K562 (cell line): ENCODE measurements around the gene IMPG2. TPM values are rescaled to one million over a fixed set of nuclear protein-coding genes. Genes with fewer than 3 reads are reported as not detected.

ENCODE experiments used
- ARID1B ChIP-seq: fragments of 450-650 bp; IDR thresholded peaks from 2 replicates; pipeline ENCODE4 v1.6.1; 2016; ENCODE audit warnings: antibody characterized with exemption, mild to moderate bottlenecking, inconsistent platforms
- CBFA2T2 ChIP-seq: fragments of 450-650 bp; conservative IDR thresholded peaks from 2 replicates; pipeline ENCODE4 v1.6.1; 2017; ENCODE audit warnings: mild to moderate bottlenecking
- DIDO1 ChIP-seq: fragments of 450-650 bp; IDR thresholded peaks from 2 replicates; pipeline ENCODE4 v1.6.1; 2016; ENCODE audit warnings: low read depth, missing biosample characterization, missing genetic modification characterization
- EP300 ChIP-seq: IDR thresholded peaks from 2 replicates; pipeline ENCODE4 v1.6.1; 2012; ENCODE audit warnings: low read length, improper control_type of control experiment
- ERF ChIP-seq: fragments of 450-650 bp; formaldehyde crosslinking; IDR thresholded peaks from 2 replicates; pipeline ENCODE4 v1.4.0; 2020; ENCODE audit warnings: mild to moderate bottlenecking, mixed read lengths
- FOXM1 ChIP-seq, 2 experiments: fragments of 450-650 bp in 1 of 2; sonication (generic) in 1 of 2; formaldehyde crosslinking in 1 of 2; IDR thresholded peaks; 2 replicates each; pipeline versions ENCODE4 v1.6.1 to v1.9.0; 2017 to 2022; ENCODE audit warnings: low read depth in 2 of 2, mild to moderate bottlenecking in 2 of 2, missing genetic modification reagents in 1 of 2, moderate library complexity in 1 of 2
- GATA2 ChIP-seq: sonication (generic); formaldehyde crosslinking; IDR thresholded peaks from 2 replicates; pipeline ENCODE4 v1.4.0; 2020; ENCODE audit warnings: mild to moderate bottlenecking, missing genetic modification reagents
- JUNB ChIP-seq: fragments of 450-650 bp; formaldehyde crosslinking; conservative IDR thresholded peaks from 2 replicates; pipeline ENCODE4 v1.4.0; 2020; ENCODE audit warnings: mild to moderate bottlenecking
- MAFF ChIP-seq: IDR thresholded peaks from 2 replicates; pipeline ENCODE4 v1.6.1; 2012; ENCODE audit warnings: low read length, improper control_type of control experiment
- MAFG ChIP-seq: fragments of 450-650 bp; conservative IDR thresholded peaks from 2 replicates; pipeline ENCODE4 v1.6.1; 2016; ENCODE audit warnings: missing genetic modification characterization, missing compliant biosample characterization
- MNT ChIP-seq, 2 experiments: fragments of 450-650 bp; conservative IDR thresholded peaks; 2 replicates each; pipeline ENCODE4 v1.6.1; 2017; ENCODE audit warnings: mild to moderate bottlenecking in 2 of 2, moderate library complexity in 2 of 2
- MTA2 ChIP-seq: fragments of 450-650 bp; IDR thresholded peaks from 2 replicates; pipeline ENCODE4 v1.6.1; 2016; ENCODE audit warnings: low read depth
- NCOR1 ChIP-seq: fragments of 450-650 bp; IDR thresholded peaks from 2 replicates; pipeline ENCODE4 v1.6.1; 2016; ENCODE audit warnings: mild to moderate bottlenecking, moderate library complexity
- RCOR1 ChIP-seq, 2 experiments: IDR thresholded peaks; 2 replicates each; pipeline ENCODE4 v1.6.1; 2012; ENCODE audit warnings: low read depth in 2 of 2, low read length in 2 of 2, borderline replicate concordance in 1 of 2, improper control_type of control experiment in 1 of 2
- SMARCA4 ChIP-seq: fragments of 450-650 bp; IDR thresholded peaks from 2 replicates; pipeline ENCODE4 v1.6.1; 2016
- SMARCC2 ChIP-seq: fragments of 450-650 bp; IDR thresholded peaks from 2 replicates; pipeline ENCODE4 v1.6.1; 2017; ENCODE audit warnings: antibody characterized with exemption, moderate library complexity, mild to moderate bottlenecking, low read depth
- SRSF3 ChIP-seq: fragments of 200-400 bp; formaldehyde crosslinking; IDR thresholded peaks from 2 replicates; pipeline ENCODE4 v1.6.1; 2016; ENCODE audit warnings: mild to moderate bottlenecking, low read length, moderate library complexity; ENCODE audit not compliant: insufficient read depth
- TAL1 ChIP-seq: fragments of 450-650 bp; IDR thresholded peaks from 2 replicates; pipeline ENCODE4 v1.6.1; 2016; ENCODE audit warnings: mild to moderate bottlenecking
- TCF3 ChIP-seq: sonication (generic); formaldehyde crosslinking; IDR thresholded peaks from 2 replicates; pipeline ENCODE4 v1.4.0; 2020; ENCODE audit warnings: mild to moderate bottlenecking, missing genetic modification reagents
- TCF7 ChIP-seq: sonication (generic); IDR thresholded peaks from 2 replicates; pipeline ENCODE4 v1.6.1; 2016; ENCODE audit warnings: antibody characterized with exemption, borderline replicate concordance
- TGIF2 ChIP-seq: sonication (generic); formaldehyde crosslinking; IDR thresholded peaks from 2 replicates; pipeline ENCODE4 v1.8.1; 2022; ENCODE audit warnings: mild to moderate bottlenecking, missing genetic modification reagents, moderate library complexity
- XRCC4 ChIP-seq: IDR thresholded peaks from one replicate; pipeline ENCODE4 v1.6.1; 2011; ENCODE audit not compliant: insufficient read depth, insufficient read length; ENCODE audit errors: extremely low read depth
- polyA plus RNA-seq, 8 experiments: library from polyadenylated mRNA; depleted of rRNA in 4 of 8; stranded (reverse) in 5 of 8; unstranded in 3 of 8; fragments of >200 nt; fragmentation: Nextera tagmentation in 2 of 8; fragmentation: Illumina TruSeq in 1 of 8; extraction: Ambion mirVana in 2 of 8; extraction: Trizol in 1 of 8; gene quantifications; 2 replicates each; pipeline versions ENCODE4 v1.2.1 to v1.2.3, GENCODE V29; 2011 to 2014; ENCODE audit warnings: inconsistent platforms in 1 of 8, missing spikeins in 1 of 8
- total RNA-seq, 7 experiments: library from RNA; depleted of rRNA in 6 of 7; stranded (reverse); fragments of >200 nt in 6 of 7; fragmentation: Illumina TruSeq in 2 of 7; extraction: Trizol in 2 of 7; gene quantifications; 2 replicates each; pipeline versions ENCODE4 v1.2.1 to v1.2.3, GENCODE V29; 2011 to 2021; ENCODE audit warnings: low replicate concordance in 1 of 7
- TF ChIP-seq, protein P1 (sequence below): sonication (generic); IDR thresholded peaks from 2 replicates; pipeline ENCODE4 v1.6.1; 2016
- TF ChIP-seq, protein P2 (sequence below): fragments of 450-650 bp; IDR thresholded peaks from 2 replicates; pipeline ENCODE4 v1.6.1; 2016; ENCODE audit warnings: mild to moderate bottlenecking

IMPG2 gene
- total and polyA plus RNA-seq, 9 of the 15 experiments (the other 6 are each of a cell fraction or from before 2014, with no cell fraction given) = 0.04 to 0.36 (median 0.09) TPM

- TF ChIP-seq GATA2 (CRISPR knock-in tag) (peak; percentile 60; the same call in 1 of the 2 replicates), FOXM1 (IDR thresholded peaks at IDR 0.05; ENCODE audit: low read depth) (peak; percentile 60; the same call in 1 of the 2 replicates), FOXM1 (CRISPR knock-in tag; IDR thresholded peaks at IDR 0.05; ENCODE audit: low read depth) (no peak), CBFA2T2 (peak; percentile 74), XRCC4 (no peak), EP300 (peak; percentile 52; the same call in 1 of the 2 replicates), TCF3 (peak; percentile 86), MNT (conservative IDR thresholded peaks at IDR 0.05) (peak in 1 of 2 experiments; percentile 42; a peak in 1 of 4 replicates), DIDO1 (tag) (no peak), MAFF (peak; percentile 40; the same call in 1 of the 2 replicates), JUNB (CRISPR knock-in tag) (no peak), TCF7 (no peak), ERF (CRISPR knock-in tag) (no peak), MTA2 (peak; percentile 71), SRSF3 (no peak), TAL1 (peak; percentile 88), SMARCA4 (peak; percentile 87), TGIF2 (no peak), SMARCC2 (peak; percentile 33; the same call in 1 of the 2 replicates), MAFG (tag) (peak; percentile 55), RCOR1 (IDR thresholded peaks at IDR 0.05; ENCODE audit: borderline replicate concordance in 1 of 2, low read depth in 2 of 2, low read length in 2 of 2) (peak in 1 of 2 experiments; percentile 13; a peak in 1 of 4 replicates), NCOR1 (peak; percentile 75), ARID1B (peak; percentile 92)
- TF ChIP-seq, protein P1, sequence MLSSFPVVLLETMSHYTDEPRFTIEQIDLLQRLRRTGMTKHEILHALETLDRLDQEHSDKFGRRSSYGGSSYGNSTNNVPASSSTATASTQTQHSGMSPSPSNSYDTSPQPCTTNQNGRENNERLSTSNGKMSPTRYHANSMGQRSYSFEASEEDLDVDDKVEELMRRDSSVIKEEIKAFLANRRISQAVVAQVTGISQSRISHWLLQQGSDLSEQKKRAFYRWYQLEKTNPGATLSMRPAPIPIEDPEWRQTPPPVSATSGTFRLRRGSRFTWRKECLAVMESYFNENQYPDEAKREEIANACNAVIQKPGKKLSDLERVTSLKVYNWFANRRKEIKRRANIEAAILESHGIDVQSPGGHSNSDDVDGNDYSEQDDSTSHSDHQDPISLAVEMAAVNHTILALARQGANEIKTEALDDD = peak; percentile 75
- TF ChIP-seq, protein P2, sequence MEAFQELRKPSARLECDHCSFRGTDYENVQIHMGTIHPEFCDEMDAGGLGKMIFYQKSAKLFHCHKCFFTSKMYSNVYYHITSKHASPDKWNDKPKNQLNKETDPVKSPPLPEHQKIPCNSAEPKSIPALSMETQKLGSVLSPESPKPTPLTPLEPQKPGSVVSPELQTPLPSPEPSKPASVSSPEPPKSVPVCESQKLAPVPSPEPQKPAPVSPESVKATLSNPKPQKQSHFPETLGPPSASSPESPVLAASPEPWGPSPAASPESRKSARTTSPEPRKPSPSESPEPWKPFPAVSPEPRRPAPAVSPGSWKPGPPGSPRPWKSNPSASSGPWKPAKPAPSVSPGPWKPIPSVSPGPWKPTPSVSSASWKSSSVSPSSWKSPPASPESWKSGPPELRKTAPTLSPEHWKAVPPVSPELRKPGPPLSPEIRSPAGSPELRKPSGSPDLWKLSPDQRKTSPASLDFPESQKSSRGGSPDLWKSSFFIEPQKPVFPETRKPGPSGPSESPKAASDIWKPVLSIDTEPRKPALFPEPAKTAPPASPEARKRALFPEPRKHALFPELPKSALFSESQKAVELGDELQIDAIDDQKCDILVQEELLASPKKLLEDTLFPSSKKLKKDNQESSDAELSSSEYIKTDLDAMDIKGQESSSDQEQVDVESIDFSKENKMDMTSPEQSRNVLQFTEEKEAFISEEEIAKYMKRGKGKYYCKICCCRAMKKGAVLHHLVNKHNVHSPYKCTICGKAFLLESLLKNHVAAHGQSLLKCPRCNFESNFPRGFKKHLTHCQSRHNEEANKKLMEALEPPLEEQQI = peak; percentile 35; the same call in 1 of the 2 replicates
Observed at GRCh38 chr3:101325393-101326134, 5.2 kb upstream of the IMPG2 start (continued).
